Left colon (tissue), 2 donors: Measurements from ENCODE around the gene PTDSS2. TPM values are rescaled to one million over a fixed set of nuclear protein-coding genes. Genes with fewer than 3 reads are reported as not detected.
A peak's percentile ranks its signal among the peaks of the same experiment; 100 is the strongest.

Experiments used
- ATAC-seq: fragments of 200-7000 bp; cut with Tn5 transposase; one replicate; pipeline ENCODE4 v1.9.1; 2020; ENCODE audit warnings: mild to moderate bottlenecking, moderate library complexity
- DNase-seq, 2 donors: peaks; one replicate each; pipeline ENCODE4 v3.0.0-alpha.2; 2020
- intact Hi-C, 2 donors: fragments of 100-400 bp; cut with DNase I in 1 of 2; cut with micrococcal nuclease in 1 of 2; formaldehyde crosslinking; loops; one replicate each; pipeline versions ENCODE4 v1.11.2 to v1.14.0; 2022; cut with DNase I, micrococcal nuclease
- total RNA-seq, 2 donors: library from RNA; stranded (reverse); fragmentation: NEBNext Ultra II Directional; extraction: Animal tissue kit (Norgen Biotek cat#: 25700); gene quantifications; one replicate each; pipeline ENCODE4 v1.2.1, GENCODE V29; 2021
- donor health status: DM: no; HTN: no; CAD: no.
- donor health status: DM: yes; HTN: yes; CAD: no.

The PTDSS2 gene
- total RNA-seq, 2 donors from 2014 or later = 23.3 to 27.4 TPM

DNA sequence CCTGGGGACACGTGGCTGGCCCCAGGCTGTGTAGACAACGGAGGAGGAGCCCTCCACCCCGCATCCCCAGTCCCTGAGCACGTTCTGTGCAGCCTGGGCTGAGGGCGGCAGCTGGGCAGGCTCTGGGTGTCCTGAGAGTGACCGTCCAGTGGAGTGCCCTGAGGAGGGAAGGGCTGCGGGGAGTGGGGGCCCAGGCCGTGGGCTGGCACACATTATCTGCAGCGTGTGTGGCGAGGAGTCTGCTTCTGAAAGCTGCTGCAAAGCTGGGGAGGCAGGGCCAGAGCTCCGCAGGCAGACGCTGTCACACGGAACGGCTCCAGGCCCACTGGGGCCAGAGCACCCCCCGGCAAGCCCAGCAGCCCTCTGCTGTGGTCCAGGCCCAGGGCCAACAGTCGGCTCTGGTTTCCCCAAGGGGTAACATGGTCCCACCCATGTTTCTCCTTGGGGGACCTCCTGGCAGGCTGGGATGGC, 7.4 kb upstream of the PTDSS2 start:
- DNase-seq (no peak), ATAC-seq (no peak)
- intact Hi-C loops = no loop called here

DNA sequence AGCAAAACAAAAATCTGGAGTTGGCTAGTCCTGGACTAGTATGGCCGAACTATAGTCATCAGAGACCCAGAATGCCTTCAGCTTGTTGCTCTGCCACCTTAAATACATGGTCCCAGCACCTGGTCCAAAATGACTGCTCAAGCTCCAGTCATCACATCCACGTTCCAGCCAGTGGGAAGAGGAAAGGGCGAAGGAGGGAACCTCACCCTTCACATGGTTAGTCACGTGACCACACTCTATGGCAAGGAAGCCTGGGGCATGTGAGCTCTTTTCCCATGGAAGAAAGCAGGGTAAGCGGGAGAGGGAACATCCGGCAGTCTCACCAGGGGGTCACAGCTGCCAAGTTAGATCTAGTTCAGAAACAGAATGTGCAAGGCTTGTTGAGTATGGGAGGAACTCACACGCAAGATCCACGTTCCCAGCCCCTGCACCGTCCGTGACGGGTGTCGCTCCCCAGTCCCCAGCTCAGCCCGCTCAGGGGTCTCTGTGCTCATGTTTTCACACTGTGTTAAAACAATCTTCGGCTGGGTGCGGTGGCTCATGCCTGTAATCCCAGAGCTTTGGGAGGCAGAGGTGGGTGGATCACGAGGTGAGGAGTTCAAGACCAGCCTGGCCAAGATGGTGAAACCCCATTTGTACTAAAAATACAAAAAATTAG, 6.4 kb upstream of the PTDSS2 start:
- ATAC-seq (peak; percentile 21), DNase-seq (peak in 1 of 2 donors; percentile 54)
- intact Hi-C loops = no loop called here

DNA sequence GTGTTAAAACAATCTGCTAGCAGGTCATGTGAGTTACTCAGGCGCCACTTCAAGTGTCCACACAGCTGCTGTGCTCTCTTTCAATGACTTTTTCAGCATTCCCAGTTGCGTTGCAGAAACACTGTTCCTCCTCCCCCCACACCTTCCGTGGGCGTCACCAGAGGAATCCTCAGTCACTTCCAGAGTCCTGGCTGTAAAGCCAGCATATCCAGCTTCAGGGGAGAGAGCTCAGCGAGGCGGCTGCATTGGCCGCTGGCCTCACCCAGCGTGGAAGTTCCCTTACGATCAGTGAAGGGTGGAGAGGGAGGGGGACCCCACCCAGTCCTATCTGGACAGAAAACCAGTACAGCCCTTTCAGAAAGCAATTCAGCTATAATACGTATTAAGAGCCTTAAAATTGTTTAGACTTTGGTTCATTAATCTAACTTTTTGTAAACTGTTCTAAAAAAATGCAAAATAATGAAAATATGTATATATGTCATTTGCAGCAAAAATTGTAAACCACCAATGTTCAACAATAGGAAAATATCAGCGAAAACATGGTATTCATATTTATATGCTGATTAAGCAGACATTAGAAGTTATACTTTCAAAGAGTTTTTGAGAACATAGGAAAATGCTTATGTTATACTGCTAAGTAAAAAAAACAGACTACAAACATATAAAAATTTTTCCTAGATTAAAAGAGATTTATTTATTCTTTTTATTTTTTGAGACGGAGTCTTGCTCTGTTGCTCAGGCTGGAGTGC, 5.5 kb upstream of the PTDSS2 start:
- DNase-seq (peak; percentile 79 to 84), ATAC-seq (peak; percentile 48)
- intact Hi-C loops = no loop called here

DNA sequence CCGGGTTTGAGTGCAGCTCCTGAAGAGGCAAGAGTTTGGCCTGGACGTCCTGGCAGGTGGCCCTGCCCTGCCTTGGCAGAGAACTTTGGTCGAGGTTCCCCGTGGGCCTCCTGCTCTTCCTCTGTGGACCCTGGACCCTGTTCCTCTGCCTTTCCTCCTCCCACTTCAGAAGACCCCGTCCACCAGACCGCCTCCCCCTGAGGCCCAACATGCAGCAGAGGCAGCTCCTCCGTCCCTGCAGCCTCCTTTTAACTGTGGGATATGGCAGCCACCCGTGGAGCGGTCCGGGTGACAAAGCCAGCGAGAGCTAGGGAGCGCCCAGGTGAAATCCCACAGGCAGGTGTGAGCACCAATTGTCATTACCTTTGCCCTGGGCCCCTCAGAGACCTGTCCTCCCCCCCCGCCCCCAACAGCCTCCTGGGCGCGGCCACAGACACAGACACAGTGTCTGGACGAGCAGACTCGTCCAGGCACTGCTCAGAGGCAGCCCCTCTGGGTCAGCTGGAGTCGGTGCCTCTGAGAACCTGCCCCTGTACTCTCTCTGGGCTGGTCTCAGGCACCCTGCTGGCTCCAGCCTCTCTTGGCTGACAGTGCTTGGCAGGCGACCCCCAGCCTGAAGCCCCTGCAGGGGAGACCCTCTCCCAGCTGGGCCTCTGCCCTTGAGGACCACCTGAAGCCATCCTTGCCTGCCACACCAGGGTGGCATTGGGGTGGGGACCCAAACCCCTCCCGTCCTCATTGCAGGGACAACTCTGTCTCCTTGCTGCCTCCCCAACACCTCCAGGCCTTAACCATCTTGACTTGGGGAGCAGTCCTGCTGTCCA, 4.1 kb upstream of the PTDSS2 start:
- ATAC-seq = peak; percentile 49
- intact Hi-C loops = no loop called here
- peak; percentile 73 to 84 for DNase-seq

DNA sequence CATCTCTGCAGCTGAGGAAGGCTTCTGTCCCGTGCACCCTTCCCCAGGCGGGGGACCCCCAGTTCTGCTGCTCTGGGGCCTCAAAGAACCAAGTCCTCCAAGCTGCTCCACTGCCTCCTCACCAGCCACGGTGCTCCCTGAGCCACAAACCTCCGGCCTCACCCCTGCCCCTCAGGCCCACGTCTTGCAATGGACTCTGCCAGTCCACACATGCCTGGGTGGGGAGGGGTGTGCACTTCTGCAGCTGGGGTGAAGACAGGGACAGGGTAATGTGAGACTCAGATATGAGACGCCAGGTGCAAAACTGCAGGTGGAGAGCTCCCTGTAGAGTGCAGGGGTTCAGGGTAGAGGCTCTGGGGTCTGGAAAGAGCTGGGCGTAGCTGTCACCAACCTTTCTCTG, 3.2 kb upstream of the PTDSS2 start:
- peak; percentile 5 for ATAC-seq
- intact Hi-C loops = no loop called here
- peak; percentile 57 to 66 for DNase-seq

DNA sequence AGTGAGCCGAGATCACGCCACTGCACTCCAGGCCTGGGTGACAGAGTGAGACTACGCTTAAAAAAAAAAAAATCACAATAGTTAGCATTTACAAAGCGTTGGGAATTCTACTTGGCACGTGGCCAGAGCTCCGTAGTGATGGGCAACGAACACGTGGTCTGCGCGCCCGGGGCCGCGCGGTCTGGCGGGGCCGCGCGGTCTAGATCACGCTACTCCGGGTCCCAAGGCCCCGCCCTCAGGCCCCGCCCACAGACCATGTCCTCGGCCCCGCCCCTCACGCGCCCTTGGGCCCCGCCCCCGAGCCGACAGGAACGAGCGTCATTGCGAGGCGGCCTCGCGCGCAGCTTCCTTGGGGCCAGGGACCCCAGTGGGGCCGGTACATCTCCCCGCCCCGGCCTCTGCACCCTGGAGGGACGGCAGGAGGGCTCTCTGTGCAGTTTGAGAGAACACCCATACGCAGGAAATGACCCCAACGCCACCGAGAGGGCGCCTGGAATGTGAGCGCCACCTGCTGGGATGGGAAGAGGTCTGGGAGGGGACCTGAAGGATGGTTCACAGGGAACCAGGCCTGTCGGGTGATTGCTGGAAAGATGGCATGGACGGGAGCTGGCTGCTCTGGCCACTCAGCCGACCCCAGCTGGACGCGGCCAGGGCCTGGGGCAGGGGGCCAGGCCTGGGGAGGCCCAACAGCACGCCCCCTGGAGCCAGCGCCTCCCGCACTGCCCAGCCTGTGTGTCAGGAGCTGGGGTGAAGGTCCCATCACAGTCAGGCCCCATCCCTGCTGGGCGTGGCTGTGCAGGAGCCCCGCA, 2.0 kb upstream of the PTDSS2 start:
- peak; percentile 94 to 99 for DNase-seq
- ATAC-seq = peak; percentile 63
- intact Hi-C loops = no loop called here

DNA sequence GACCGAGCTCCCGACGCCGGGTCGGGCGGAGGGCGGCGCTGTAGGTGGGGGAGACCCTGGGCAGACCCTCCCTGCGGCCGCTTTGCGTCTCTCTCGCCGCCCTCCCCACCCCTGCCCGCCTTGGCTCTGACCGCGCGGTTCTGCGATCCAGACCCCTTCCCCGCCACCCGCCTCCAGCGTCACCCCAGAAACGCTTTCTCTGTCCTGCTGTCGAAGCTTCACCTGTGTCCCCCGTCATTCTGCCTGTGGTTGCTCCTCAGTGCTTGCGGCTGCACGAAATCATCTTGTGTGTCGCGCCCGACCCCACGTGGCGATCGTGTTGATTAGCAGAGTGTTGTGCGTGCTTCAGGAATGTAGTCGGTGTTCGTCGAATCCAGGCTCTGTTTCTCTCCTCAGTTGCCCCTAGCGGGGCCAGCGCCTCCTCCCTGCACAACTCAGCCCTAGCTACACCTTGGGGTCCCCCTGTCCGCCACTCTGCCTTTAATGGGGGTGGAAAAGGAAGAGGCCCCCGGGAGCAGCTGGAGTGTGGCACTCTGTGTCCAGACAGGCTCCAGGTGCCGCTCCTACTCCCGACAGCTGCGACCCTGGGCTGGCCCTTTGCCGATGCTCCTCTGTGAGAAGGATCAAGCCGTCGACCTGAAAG, 851 bp downstream of the PTDSS2 start:
- peak; percentile 49 for ATAC-seq
- peak; percentile 79 to 85 for DNase-seq
- intact Hi-C loops = no loop called here

DNA sequence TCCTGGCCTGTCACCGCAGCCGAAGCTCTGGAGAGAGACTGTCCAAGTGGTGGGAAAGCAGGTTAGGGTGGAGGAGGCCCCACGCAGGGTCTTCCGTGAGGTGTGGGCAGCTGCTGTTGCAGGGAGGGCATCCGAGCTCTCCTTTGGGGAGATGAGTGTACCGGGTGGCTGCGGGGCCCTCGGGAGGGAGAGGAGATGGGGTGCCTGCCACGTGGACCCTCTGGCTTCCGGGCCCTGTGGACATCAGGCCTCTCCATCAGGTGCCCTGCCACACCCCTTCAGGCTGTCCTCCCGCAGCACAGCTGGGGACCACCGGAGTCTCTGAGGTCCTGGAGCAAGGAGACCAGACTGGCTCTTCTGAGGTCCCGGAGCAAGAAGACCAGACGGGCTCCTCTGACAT, 1.7 kb downstream of the PTDSS2 start:
- no peak for ATAC-seq
- intact Hi-C loops = no loop called here
- no peak for DNase-seq

DNA sequence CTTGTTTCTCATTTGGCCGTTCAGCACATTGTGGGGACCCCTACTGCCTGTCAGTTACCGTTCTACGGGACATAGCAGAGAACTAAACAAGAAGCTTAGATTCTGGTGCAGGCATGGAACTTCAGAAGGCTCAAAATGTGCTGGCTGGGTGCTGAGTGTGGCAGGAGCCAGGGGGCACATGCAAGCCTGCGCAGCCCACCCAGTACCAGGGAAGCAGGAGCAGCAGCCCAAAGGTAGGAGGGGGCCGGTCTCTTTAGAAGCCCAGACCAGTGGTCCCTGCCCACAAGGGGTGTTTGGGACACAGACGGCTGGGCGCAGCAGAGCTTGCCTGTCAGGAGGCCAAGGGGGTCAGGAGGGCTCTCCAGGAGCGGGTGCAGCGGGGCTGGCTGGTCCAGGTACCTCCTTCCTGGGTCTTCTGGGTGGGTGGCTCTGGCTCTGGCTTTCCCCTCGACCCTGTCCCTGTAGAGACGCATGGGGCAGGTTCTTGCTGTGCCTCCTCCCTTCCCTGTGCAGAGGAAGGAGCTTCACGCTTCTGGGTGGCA, 2.2 kb downstream of the PTDSS2 start:
- intact Hi-C loops = no loop called here
- ATAC-seq (no peak), DNase-seq (no peak)

DNA sequence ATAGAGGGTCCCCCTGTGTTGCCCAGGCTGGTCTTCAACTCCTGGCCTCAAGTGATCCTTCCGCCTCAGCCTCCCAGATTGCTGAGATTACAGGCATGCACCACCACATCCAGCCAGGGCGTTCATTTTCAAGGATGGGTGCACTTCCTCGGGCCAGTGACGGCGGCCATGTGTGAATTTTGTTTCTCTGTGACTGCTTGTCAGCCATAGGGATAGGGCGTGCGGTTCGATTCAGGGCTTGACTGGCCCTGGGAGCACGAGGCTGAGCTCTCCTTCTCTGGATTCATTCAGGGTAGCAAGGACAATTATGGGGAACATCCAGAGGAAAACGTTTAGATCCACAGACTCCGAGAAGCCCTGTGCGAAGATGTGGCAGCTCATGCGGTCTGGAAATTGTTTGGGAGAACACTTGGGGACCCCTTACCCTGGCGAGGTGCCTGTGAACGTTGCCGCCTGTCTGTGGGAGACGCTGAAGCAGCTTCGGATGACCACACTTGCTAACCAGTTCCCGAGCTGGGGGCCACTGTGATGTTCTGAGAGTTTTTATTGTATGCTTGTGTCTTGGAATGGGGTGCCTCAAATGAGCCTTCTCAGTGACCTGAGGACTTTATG, 2.9 kb downstream of the PTDSS2 start:
- ATAC-seq (no peak), DNase-seq (no peak)
- intact Hi-C loops = no loop called here

DNA sequence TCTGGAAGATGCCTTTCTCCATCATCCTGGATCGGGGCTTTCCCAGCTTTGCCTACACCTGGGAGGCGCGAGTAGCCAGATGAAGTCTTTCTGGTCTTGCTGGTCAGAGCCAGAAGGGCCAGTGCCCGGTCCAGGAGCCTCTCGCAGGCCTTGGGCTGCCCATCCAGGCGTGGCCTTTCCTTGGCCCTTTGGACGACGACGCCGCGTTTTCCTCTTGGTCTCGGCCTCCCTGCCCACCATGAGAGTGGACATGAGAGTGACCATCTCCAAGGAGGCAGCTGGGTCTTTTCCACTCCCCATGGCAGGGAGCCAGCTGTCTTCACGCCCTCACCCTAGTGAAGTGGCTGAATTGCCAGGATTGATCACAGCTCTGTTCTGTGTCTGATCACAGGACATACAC, 3.5 kb downstream of the PTDSS2 start:
- DNase-seq = no peak
- ATAC-seq = no peak
- intact Hi-C loops = no loop called here

DNA sequence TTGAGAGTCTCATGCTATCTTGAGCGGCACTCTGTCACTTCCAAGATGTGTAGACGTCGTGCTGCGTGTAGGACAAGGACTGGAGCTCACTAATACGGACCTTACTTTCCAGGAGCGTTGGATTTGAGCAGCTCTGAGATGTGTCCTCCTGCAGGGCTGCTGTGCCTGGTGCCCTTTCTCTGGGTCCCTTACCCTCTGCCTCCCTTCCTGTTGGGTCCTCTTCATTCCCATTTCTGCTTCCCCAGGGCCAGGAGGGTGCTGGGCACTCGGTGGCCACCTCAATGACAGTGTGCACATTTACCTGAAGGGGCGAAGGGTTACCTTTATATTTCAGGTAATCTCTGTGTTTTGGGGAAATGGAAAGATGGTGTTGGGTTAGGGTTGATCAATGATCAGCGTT, 4.0 kb downstream of the PTDSS2 start:
- intact Hi-C loops = no loop called here
- no peak for ATAC-seq
- no peak for DNase-seq

DNA sequence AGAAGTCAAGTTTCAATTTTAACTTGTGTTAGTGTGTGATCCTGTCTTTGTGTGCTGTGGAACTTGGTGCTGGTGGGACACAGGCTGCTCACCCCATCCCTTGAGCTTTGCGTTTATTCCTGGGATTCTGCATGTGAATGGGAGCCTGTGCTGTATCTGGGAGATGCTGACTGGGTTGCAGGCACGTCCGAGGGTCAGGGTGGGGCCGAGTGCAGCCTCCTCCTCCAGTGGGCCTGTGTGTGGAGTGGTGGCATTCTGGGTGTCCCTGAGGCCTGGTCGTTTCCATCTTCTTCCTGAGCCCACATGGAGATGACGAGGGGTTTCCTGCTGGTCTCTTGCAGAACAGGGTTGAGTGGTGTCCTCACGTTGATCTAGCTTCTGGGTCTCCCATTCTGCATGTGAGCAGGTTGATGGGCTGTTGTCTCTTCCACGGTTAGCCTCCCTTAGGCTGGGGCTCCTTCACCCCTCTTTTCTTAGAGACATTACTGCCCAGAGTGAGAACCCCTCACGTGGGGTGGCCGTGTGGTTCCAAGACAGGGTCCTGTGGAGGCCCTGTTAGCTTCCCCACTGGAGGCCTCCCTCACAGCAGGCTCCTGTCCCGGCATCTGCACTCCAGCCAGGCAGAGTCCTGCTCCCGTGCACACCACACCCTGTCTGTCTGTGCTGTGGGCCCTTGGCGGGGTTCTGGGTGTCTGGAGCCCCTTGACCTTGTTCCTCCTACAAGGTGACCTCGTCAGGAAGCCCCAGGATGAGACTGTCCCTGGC, 4.9 kb downstream of the PTDSS2 start:
- ATAC-seq (no peak), DNase-seq (no peak)
- intact Hi-C loops = no loop called here

DNA sequence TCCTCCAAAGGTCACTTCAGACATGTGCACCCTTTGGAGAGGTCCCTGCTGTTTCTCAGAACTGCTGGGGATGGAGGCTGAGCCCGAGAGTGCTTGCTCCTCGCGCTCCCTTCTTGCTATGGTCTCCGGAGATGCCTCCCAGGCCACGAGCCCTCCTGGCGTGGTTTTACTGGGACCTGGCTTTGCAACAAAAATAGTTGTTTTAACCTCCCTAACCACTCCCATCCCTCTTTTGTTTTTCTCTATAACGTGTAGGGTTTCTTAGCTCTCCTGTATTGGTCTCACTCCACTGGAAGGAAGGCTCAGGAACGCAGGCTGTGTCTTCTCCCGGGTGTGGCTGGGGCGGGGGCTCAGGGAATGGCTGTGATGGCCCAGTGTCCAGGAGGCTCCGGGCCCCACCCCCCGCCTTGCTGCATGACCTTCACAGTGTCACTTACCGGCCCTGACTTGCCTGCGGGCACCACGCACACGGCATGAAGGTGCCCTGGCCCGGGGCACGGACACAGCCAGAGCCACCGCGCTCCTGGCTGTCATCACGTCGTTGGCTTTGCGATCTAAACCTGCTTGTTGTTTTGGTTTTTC, 5.6 kb downstream of the PTDSS2 start:
- ATAC-seq (no peak), DNase-seq (no peak)
- intact Hi-C loops = no loop called here

DNA sequence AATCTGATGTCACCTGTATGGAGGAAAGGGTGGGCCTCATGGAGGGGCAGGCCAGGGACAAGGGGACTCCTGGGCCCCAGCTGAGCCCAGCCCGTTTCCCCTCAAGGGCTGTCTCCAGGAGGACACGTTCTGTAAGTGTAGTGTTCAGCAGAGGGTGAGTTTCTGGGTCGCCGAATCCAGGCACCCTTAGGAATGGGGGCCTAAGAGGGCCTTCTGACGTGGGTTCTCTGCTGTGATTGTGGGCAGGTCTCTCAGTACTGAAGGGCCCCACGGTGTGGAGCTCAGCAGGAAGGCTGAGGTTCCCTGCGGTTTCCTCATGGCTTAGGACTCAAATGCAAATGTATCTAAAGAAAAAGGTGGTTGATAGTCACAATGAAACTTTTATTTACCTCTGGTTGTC, 6.5 kb downstream of the PTDSS2 start:
- ATAC-seq = no peak
- intact Hi-C loops = no loop called here
- DNase-seq = no peak

DNA sequence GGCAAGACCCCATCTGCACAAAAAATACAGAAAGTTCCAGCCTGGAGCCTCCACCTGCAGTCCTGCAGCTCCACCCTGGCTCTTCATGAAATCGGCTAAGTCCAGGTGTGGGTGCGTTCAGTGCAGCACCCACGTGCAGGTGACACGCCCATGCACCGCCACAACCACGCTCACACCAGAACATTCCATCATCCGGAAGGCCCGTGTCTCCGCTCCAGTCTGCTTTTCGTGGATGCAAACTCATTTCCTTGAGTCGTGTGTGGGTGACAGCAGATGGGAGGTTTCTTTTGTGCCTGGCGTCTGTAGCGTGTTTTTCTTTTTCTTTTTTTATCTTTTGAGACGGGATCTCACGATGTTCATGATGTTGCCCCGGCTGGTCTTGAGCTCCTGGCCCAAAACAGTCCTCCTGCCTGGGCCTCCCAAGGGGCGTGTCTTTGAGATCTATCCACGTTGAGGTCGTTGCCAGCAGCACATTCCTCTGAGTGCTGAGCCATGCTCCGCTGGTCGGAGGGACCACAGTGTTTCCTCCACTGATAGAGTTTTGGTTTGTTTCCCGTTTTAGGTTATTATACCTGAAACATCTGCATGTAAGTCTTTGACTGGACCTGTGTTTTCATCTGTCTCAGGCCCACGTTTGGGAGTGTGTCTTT, 7.2 kb downstream of the PTDSS2 start:
- ATAC-seq (no peak), DNase-seq (no peak)
- intact Hi-C loops = no loop called here
